HFFc6 (cell line): ENCODE measurements around the gene EGFL6. TPM values are rescaled to one million over a fixed set of nuclear protein-coding genes. Genes with fewer than 3 reads are reported as not detected.

Experiments
- DNase-seq: peaks from one replicate; pipeline ENCODE4 v3.0.0-alpha.2; 2018
- H3K27ac Mint-ChIP-seq: 2 replicates; pipeline ENCODE4 v1.8.0; 2020; ENCODE audit warnings: mild to moderate bottlenecking, mixed read lengths
- H3K27me3 Mint-ChIP-seq: 2 replicates; pipeline ENCODE4 v1.8.0; 2021; ENCODE audit warnings: mild to moderate bottlenecking, moderate library complexity, mixed read lengths; ENCODE audit not compliant: insufficient read depth
- H3K36me3 Mint-ChIP-seq: 2 replicates; pipeline ENCODE4 v1.8.0; 2021; ENCODE audit warnings: low read depth, mixed read lengths
- H3K4me1 Mint-ChIP-seq: 2 replicates; pipeline ENCODE4 v1.8.0; 2020; ENCODE audit warnings: low read depth, mixed read lengths
- H3K4me3 Mint-ChIP-seq: 2 replicates; pipeline ENCODE4 v1.8.0; 2020; ENCODE audit warnings: mild to moderate bottlenecking, moderate library complexity, mixed read lengths
- H3K9me3 Mint-ChIP-seq: 2 replicates; pipeline ENCODE4 v1.8.0; 2020; ENCODE audit warnings: mild to moderate bottlenecking, mixed read lengths
- long read RNA-seq: library from polyadenylated mRNA; unstranded; transcript quantifications from one replicate; pipeline ENCODE4 v2.0.0, GENCODE V29; 2019
- total RNA-seq, 6 experiments: library from RNA; stranded (reverse); fragmentation: NEBNext Ultra II Directional; extraction: Animal tissue kit (Norgen Biotek cat#: 25700); gene quantifications; 2 replicates in 1 of 6; 3 replicates in 5 of 6; pipeline ENCODE4 v1.2.3, GENCODE V29; 2021
- TF ChIP-seq, protein P1 (sequence below): fragments of 200-600 bp; sonication (generic); IDR thresholded peaks from 2 replicates; pipeline ENCODE4 v1.5.0; 2021; ENCODE audit warnings: antibody characterized with exemption, mild to moderate bottlenecking

Gene EGFL6, protein sequence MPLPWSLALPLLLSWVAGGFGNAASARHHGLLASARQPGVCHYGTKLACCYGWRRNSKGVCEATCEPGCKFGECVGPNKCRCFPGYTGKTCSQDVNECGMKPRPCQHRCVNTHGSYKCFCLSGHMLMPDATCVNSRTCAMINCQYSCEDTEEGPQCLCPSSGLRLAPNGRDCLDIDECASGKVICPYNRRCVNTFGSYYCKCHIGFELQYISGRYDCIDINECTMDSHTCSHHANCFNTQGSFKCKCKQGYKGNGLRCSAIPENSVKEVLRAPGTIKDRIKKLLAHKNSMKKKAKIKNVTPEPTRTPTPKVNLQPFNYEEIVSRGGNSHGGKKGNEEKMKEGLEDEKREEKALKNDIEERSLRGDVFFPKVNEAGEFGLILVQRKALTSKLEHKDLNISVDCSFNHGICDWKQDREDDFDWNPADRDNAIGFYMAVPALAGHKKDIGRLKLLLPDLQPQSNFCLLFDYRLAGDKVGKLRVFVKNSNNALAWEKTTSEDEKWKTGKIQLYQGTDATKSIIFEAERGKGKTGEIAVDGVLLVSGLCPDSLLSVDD
- total RNA-seq: not detected
- long read RNA-seq: 0 reads

DNA sequence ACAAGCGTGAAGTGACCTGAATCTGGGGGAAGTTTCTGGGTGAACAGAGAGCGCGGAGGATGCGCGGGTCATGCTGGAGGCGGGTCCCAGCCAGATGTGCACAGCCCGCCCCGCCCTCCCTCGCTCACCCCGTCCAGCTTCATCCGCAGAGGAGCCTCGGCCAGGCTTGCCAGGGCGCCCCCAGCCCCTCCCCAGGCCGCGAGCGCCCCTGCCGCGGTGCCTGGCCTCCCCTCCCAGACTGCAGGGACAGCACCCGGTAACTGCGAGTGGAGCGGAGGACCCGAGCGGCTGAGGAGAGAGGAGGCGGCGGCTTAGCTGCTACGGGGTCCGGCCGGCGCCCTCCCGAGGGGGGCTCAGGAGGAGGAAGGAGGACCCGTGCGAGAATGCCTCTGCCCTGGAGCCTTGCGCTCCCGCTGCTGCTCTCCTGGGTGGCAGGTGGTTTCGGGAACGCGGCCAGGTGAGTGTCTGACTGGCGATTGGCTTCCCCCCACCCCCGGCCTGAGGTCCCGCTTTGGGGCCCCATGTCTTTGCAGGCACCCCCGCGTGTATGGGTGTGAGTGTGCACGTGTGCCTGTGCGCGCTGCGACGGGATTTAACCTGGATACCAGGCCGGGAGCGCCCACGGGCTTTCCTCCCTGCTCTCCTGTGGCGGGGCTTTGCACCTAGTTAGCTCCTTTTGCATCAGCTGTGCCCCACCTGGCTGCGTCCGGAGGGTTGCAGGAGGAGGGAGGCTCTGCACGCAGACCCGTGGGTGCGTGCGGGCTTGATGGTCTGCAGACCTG lies at the start of gene EGFL6:
Gene EGFL6, plus strand, starts transcription at position 123 of the 782 bp plus-strand sequence. Its CDS starts 261 bp downstream, at position 384.
- DNase-seq: no peak
- H3K27me3 Mint-ChIP-seq: peaks cover 17% of the 10 kb centered on the region
- H3K4me1 Mint-ChIP-seq: no peaks in the 10 kb centered on the region
- H3K4me3 Mint-ChIP-seq: no peak within 1 kb of the TSS
- TF ChIP-seq, protein P1, sequence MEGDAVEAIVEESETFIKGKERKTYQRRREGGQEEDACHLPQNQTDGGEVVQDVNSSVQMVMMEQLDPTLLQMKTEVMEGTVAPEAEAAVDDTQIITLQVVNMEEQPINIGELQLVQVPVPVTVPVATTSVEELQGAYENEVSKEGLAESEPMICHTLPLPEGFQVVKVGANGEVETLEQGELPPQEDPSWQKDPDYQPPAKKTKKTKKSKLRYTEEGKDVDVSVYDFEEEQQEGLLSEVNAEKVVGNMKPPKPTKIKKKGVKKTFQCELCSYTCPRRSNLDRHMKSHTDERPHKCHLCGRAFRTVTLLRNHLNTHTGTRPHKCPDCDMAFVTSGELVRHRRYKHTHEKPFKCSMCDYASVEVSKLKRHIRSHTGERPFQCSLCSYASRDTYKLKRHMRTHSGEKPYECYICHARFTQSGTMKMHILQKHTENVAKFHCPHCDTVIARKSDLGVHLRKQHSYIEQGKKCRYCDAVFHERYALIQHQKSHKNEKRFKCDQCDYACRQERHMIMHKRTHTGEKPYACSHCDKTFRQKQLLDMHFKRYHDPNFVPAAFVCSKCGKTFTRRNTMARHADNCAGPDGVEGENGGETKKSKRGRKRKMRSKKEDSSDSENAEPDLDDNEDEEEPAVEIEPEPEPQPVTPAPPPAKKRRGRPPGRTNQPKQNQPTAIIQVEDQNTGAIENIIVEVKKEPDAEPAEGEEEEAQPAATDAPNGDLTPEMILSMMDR: no peak
- H3K9me3 Mint-ChIP-seq: no peaks in the 10 kb centered on the region
- H3K27ac Mint-ChIP-seq: no peak within 1 kb of the TSS
- no peaks in the 10 kb centered on the region for H3K36me3 Mint-ChIP-seq

DNA sequence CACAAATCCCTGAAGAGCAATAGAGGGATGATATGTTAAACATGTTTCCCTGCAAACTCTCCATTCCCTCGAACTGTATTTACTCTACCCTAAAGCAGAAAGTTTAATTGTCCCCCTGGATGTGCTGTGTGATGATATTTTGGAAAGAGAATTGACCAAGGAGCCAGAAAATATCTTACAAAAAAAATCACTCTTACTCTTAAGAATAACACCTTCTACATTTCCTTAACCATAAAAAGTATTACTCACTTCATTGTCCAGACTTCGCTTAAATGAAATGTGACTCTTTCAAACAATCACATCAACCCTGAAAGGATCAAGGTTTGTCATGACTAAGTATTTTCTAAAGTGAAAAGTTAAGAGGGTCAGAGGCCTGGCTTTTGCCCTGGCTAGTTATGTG lies 49.0 kb upstream of the EGFL6 start:
- Mint-ChIP-seq H3K36me3 (no peaks in the 10 kb centered on the region), H3K27me3 (peaks cover 1% of the 10 kb centered on the region; the same call in 1 of the 2 replicates), H3K4me3 (no peak overlapping the region), H3K27ac (no peak overlapping the region), H3K4me1 (peaks cover 14% of the 10 kb centered on the region; the same call in 1 of the 2 replicates), H3K9me3 (no peaks in the 10 kb centered on the region)
- no peak for DNase-seq
- TF ChIP-seq, protein P1: no peak

DNA sequence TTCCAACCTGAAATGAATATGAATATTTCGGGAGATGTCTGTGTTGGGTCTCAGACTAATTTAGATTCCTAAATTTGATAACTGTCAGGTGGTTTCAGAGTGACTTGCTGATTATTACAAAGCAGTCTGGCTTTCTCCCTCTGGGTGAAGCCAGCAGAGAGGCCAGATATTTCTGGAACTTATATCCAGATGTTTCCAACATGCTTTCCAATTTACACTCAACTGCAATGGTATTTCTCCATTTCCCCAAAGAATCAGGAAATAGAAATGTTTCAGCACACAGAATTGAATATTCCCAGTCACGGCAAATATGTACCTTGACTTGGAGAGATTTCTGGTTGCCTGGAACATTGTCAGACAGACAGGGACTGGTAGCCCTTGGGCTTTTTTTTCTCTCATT lies 48.5 kb upstream of the EGFL6 start:
- peaks cover 14% of the 10 kb centered on the region; the same call in 1 of the 2 replicates for H3K4me1 Mint-ChIP-seq
- no peak overlapping the region for H3K27ac Mint-ChIP-seq
- no peak for DNase-seq
- no peak overlapping the region for H3K4me3 Mint-ChIP-seq
- no peaks in the 10 kb centered on the region for H3K36me3 Mint-ChIP-seq
- no peaks in the 10 kb centered on the region for H3K9me3 Mint-ChIP-seq
- TF ChIP-seq, protein P1: no peak
- peaks cover 1% of the 10 kb centered on the region; the same call in 1 of the 2 replicates for H3K27me3 Mint-ChIP-seq

DNA sequence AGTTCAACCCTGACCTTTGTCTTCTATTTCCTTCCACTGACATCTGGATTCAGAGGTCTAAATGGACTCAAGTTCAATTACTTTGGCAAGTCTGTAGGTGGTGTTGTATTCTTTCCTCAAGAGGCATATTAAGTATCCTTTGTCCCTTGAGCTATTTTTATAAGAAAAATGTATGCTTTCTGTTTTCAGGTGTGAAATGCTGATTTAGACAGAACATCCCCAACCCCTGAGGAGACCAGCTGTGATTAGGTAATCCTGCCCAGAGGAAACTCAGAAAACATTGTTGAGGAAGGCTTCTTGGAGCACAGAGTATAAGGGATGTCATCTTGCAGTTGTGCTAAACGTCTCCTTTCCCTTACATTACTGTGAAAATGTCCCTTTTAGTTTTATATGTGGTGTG lies 46.6 kb upstream of the EGFL6 start:
- no peaks in the 10 kb centered on the region for H3K9me3 Mint-ChIP-seq
- no peak for DNase-seq
- peaks cover 11% of the 10 kb centered on the region; the same call in 1 of the 2 replicates for H3K4me1 Mint-ChIP-seq
- H3K4me3 Mint-ChIP-seq: no peak overlapping the region
- H3K27ac Mint-ChIP-seq: no peak overlapping the region
- peaks cover 1% of the 10 kb centered on the region; the same call in 1 of the 2 replicates for H3K27me3 Mint-ChIP-seq
- TF ChIP-seq, protein P1: no peak; the same call in 1 of the 2 replicates
- no peaks in the 10 kb centered on the region for H3K36me3 Mint-ChIP-seq

DNA sequence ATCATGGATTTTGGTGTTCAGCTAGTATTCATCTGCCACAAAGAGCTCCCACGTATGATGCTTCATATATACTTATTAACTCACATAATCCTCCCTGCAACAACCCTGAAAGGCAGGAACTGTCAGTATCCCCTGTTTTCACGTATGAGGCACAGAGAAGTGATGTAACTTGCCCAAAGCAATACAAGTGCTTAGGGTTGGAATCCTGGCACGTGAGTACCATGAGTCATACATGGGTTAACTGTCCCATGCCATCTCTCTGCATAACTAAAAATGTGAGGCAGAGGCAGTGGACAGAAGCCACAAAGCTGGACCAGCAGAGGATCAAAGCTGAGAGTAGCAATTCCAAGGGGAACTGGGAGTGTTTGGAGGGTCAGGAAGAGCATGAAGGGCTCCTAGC lies 35.7 kb upstream of the EGFL6 start:
- Mint-ChIP-seq H3K36me3 (no peaks in the 10 kb centered on the region), H3K27ac (no peak overlapping the region), H3K4me3 (no peak overlapping the region), H3K9me3 (no peaks in the 10 kb centered on the region), H3K4me1 (peaks cover 8% of the 10 kb centered on the region), H3K27me3 (no peaks in the 10 kb centered on the region; the same call in 1 of the 2 replicates)
- DNase-seq: peak; percentile 48
- TF ChIP-seq, protein P1: no peak
